ENCODE measurements around the gene SLAIN1.
A peak's percentile ranks its signal among the peaks of the same experiment; 100 is the strongest.

The SLAIN1 gene

GRCh38 chr13:77760893-77761292 lies 63.4 kb downstream of the SLAIN1 start:
- DNase-seq: no peak

- no peak for DNase-seq
Observed at GRCh38 chr13:77767413-77767812, 69.9 kb downstream of the SLAIN1 start.

- no peak for DNase-seq
Observed at GRCh38 chr13:77774181-77774580, 76.7 kb downstream of the SLAIN1 start.

GRCh38 chr13:77776704-77777103 lies 79.2 kb downstream of the SLAIN1 start:
- no peak for DNase-seq

GRCh38 chr13:77779552-77780272 lies 82.2 kb downstream of the SLAIN1 start:
- peak; percentile 57 for DNase-seq

- no peak for DNase-seq
Observed at GRCh38 chr13:77781808-77782207, 84.3 kb downstream of the SLAIN1 start.

- no peak for DNase-seq
Observed at GRCh38 chr13:77784515-77784914, 87.0 kb downstream of the SLAIN1 start.

- DNase-seq: no peak
Observed at GRCh38 chr13:77786695-77787287, 89.3 kb downstream of the SLAIN1 start.

- no peak for DNase-seq
Observed at GRCh38 chr13:77789376-77789775, 91.9 kb downstream of the SLAIN1 start.

- peak; percentile 78 for DNase-seq
Observed at GRCh38 chr13:77800219-77800618, 102.7 kb downstream of the SLAIN1 start.

- DNase-seq: no peak
Observed at GRCh38 chr13:77806518-77806917, 109.0 kb downstream of the SLAIN1 start.

GRCh38 chr13:77807431-77808135 lies 110.1 kb downstream of the SLAIN1 start:
- DNase-seq: no peak

GRCh38 chr13:77810430-77810829 lies 112.9 kb downstream of the SLAIN1 start:
- peak; percentile 5 for DNase-seq

- DNase-seq: no peak
Observed at GRCh38 chr13:77810878-77811277, 113.4 kb downstream of the SLAIN1 start.

- no peak for DNase-seq
Observed at GRCh38 chr13:77811381-77811780, 113.9 kb downstream of the SLAIN1 start.

GRCh38 chr13:77811981-77812380 lies 114.5 kb downstream of the SLAIN1 start:
- no peak for DNase-seq
